Measurements from ENCODE around the gene NFYC.

NFYC gene

DNA sequence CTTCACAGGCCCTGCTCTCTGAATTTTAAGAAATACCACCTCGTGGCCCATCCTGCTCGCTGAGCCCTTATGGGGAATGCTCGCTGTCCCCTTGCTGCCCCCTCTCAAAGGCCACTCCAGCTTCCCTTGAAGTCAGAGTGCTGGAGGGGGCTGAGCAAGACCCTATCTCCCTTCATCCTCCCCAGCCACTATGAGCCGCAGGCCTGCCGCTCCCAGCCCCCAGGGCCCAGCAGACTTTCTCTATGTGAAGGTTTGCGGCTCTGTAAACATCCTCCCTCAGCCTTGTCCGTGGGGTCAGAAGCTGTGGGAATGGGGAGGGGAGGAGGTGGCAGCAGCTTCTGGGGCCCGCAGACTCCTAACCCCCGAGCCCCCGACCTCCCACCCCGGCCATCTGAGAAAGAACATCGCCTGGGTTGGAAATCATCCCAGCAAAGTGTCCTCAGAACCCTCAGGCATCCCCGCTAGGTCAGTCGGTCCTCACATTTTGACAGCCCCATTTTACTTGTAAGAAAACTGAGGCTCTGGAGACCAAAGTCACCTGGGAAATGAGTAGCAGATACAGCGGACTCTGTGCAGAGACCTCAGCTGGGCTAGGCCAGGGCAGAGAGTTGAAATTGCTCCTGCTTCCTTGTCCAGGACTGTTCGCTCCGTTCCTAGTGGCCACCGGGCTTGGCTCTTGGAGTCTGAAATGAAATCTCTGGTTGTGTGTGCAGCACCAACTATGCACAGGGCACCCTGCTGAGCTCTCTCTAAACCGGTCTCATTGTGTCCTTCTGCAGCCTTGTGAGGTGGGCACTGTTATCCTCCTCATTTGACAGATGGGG lies 96.4 kb downstream of the NFYC start:
- Histone ChIP-seq H3K9ac (ENCODE audit: low read depth in 1 of 2, low read length in 2 of 2) (no peak overlapping the region), H3K36me3 (ENCODE audit: control insufficient read depth in 1 of 2, insufficient read depth in 2 of 2, low read length in 2 of 2) (no peaks in the 10 kb centered on the region), H3K27me3 (ENCODE audit: control insufficient read depth in 1 of 2, insufficient read depth in 2 of 2, low read length in 2 of 2) (peaks cover 0 to 10% of the 10 kb centered on the region in 2 donors), H3K4me3 (ENCODE audit: low read depth in 1 of 2, low read length in 2 of 2) (no peak overlapping the region), H3K9me3 (ENCODE audit: control insufficient read depth in 1 of 2, low read length in 2 of 2) (no peaks in the 10 kb centered on the region), H3K4me1 (ENCODE audit: control insufficient read depth in 1 of 2, insufficient read depth in 2 of 2, low read length in 2 of 2) (peaks cover 4 to 9% of the 10 kb centered on the region in 2 donors), H3K27ac (ENCODE audit: low read depth, low read length) (no peak overlapping the region)

DNA sequence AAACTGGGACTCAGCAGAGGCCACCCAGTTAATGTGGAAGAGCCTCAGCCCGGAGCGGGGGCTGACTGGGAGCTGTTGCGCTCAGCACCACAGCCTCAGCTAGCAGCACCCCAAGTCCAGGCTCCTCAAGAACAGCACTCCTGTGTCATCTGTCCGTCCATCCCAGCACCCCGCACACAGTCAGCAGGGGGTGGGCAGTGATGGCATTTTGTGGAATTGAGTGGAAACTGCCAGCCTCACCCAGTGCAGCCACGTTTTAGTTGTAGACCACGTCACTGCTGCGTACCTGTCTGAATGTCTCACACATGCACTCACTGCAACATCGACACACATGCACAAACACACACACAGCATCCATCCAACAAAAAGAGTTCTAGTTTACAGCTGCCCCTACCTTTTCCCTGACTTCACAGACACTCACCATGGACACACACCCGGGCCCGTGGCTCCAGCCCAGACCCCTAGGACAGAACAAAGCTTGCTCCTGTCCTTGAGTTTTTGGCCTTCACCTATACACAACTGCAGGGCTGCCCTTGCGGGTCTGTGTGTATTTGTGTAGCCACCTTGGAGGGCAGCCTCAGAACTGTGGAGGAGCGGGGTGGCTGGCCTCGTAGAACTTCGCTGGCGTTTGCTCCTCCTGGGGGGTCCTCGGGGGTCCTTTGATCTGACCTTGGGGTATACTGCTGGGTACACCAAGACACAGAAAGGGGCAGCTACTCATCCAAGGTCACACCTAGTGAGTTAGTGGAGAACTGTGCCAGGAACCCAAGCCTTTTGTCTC lies 97.2 kb downstream of the NFYC start:
- no peak overlapping the region for H3K27ac ChIP-seq (ENCODE audit: low read depth, low read length)
- peaks cover 0 to 8% of the 10 kb centered on the region in 2 donors for H3K27me3 ChIP-seq (ENCODE audit: control insufficient read depth in 1 of 2, insufficient read depth in 2 of 2, low read length in 2 of 2)
- no peaks in the 10 kb centered on the region for H3K9me3 ChIP-seq (ENCODE audit: control insufficient read depth in 1 of 2, low read length in 2 of 2)

DNA sequence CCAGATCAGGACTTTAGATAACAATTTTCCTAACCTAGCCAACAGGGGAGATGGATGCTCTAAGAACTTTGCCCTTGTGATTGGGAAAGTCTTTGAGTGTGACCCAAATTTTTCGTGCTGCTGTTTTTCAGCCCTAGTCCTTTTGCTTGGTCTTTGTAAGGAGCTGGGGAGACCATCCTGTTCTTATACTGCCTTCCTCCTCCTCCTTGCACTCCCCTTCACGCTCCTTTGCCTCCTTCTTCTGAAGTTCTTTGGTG lies 97.8 kb downstream of the NFYC start:
- H3K4me1 ChIP-seq (ENCODE audit: control insufficient read depth in 1 of 2, insufficient read depth in 2 of 2, low read length in 2 of 2): peaks cover 0 to 5% of the 10 kb centered on the region in 2 donors
- H3K4me3 ChIP-seq (ENCODE audit: low read depth in 1 of 2, low read length in 2 of 2): no peak overlapping the region
- H3K9me3 ChIP-seq (ENCODE audit: control insufficient read depth in 1 of 2, low read length in 2 of 2): no peaks in the 10 kb centered on the region
- H3K9ac ChIP-seq (ENCODE audit: low read depth in 1 of 2, low read length in 2 of 2): no peak overlapping the region
- no peaks in the 10 kb centered on the region for H3K36me3 ChIP-seq (ENCODE audit: control insufficient read depth in 1 of 2, insufficient read depth in 2 of 2, low read length in 2 of 2)
- peaks cover 0 to 8% of the 10 kb centered on the region in 2 donors for H3K27me3 ChIP-seq (ENCODE audit: control insufficient read depth in 1 of 2, insufficient read depth in 2 of 2, low read length in 2 of 2)
- no peak overlapping the region for H3K27ac ChIP-seq (ENCODE audit: low read depth, low read length)

More for the DNA sequence above, 97.2 kb downstream of the NFYC start:
- Histone ChIP-seq H3K9ac (ENCODE audit: low read depth in 1 of 2, low read length in 2 of 2) (no peak overlapping the region), H3K4me3 (ENCODE audit: low read depth in 1 of 2, low read length in 2 of 2) (no peak overlapping the region), H3K4me1 (ENCODE audit: control insufficient read depth in 1 of 2, insufficient read depth in 2 of 2, low read length in 2 of 2) (peaks cover 0 to 6% of the 10 kb centered on the region in 2 donors), H3K36me3 (ENCODE audit: control insufficient read depth in 1 of 2, insufficient read depth in 2 of 2, low read length in 2 of 2) (no peaks in the 10 kb centered on the region)

- Histone ChIP-seq H3K36me3 (ENCODE audit: control insufficient read depth in 1 of 2, insufficient read depth in 2 of 2, low read length in 2 of 2) (no peaks in the 10 kb centered on the region), H3K9ac (ENCODE audit: low read depth in 1 of 2, low read length in 2 of 2) (no peak overlapping the region), H3K9me3 (ENCODE audit: control insufficient read depth in 1 of 2, low read length in 2 of 2) (no peaks in the 10 kb centered on the region), H3K27me3 (ENCODE audit: control insufficient read depth in 1 of 2, insufficient read depth in 2 of 2, low read length in 2 of 2) (peaks cover 0 to 3% of the 10 kb centered on the region in 2 donors), H3K4me3 (ENCODE audit: low read depth in 1 of 2, low read length in 2 of 2) (no peak overlapping the region), H3K4me1 (ENCODE audit: control insufficient read depth in 1 of 2, insufficient read depth in 2 of 2, low read length in 2 of 2) (no peaks in the 10 kb centered on the region), H3K27ac (ENCODE audit: low read depth, low read length) (no peak overlapping the region)
These were observed 98.3 kb downstream of the NFYC start for GRCh38 chr1:40789661-40790430.

DNA sequence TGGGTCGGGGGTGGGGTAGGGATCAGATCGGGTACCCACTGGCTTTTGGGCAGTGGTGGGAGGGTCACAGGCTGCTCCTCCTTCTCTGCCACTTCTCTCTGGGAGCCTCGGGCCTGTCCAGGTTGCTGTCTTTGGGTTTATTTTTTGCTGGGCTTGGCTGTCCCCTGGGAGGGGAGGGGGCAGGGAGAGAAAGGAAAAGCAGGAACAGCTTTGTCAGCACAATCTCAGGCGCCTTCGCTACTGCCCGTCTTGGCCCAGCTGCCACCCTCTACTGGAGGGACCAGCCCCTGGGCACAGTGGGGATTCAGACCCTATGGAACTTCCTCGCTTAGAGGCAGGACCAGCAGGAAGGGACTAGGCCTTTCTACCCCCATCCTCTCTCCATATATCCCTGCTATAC lies 100.5 kb downstream of the NFYC start:
- no peaks in the 10 kb centered on the region for H3K9me3 ChIP-seq (ENCODE audit: control insufficient read depth in 1 of 2, low read length in 2 of 2)

GRCh38 chr1:40793617-40794016 lies 102.1 kb downstream of the NFYC start:
- no peaks in the 10 kb centered on the region for H3K9me3 ChIP-seq (ENCODE audit: control insufficient read depth in 1 of 2, low read length in 2 of 2)
- no peak overlapping the region for H3K27ac ChIP-seq (ENCODE audit: low read depth, low read length)
- no peak overlapping the region for H3K4me3 ChIP-seq (ENCODE audit: low read depth in 1 of 2, low read length in 2 of 2)
- peaks cover 0 to 7% of the 10 kb centered on the region in 2 donors for H3K4me1 ChIP-seq (ENCODE audit: control insufficient read depth in 1 of 2, insufficient read depth in 2 of 2, low read length in 2 of 2)
- no peak overlapping the region for H3K9ac ChIP-seq (ENCODE audit: low read depth in 1 of 2, low read length in 2 of 2)
- no peaks in the 10 kb centered on the region for H3K27me3 ChIP-seq (ENCODE audit: control insufficient read depth in 1 of 2, insufficient read depth in 2 of 2, low read length in 2 of 2)
- no peaks in the 10 kb centered on the region for H3K36me3 ChIP-seq (ENCODE audit: control insufficient read depth in 1 of 2, insufficient read depth in 2 of 2, low read length in 2 of 2)

More for the DNA sequence above, 100.5 kb downstream of the NFYC start:
- H3K9ac ChIP-seq (ENCODE audit: low read depth in 1 of 2, low read length in 2 of 2): no peak overlapping the region
- no peak overlapping the region for H3K4me3 ChIP-seq (ENCODE audit: low read depth in 1 of 2, low read length in 2 of 2)
- H3K36me3 ChIP-seq (ENCODE audit: control insufficient read depth in 1 of 2, insufficient read depth in 2 of 2, low read length in 2 of 2): no peaks in the 10 kb centered on the region
- no peak overlapping the region for H3K27ac ChIP-seq (ENCODE audit: low read depth, low read length)
- H3K4me1 ChIP-seq (ENCODE audit: control insufficient read depth in 1 of 2, insufficient read depth in 2 of 2, low read length in 2 of 2): peaks cover 0 to under 1% of the 10 kb centered on the region in 2 donors
- no peaks in the 10 kb centered on the region for H3K27me3 ChIP-seq (ENCODE audit: control insufficient read depth in 1 of 2, insufficient read depth in 2 of 2, low read length in 2 of 2)

GRCh38 chr1:40794048-40794447 lies 102.5 kb downstream of the NFYC start:
- no peaks in the 10 kb centered on the region for H3K36me3 ChIP-seq (ENCODE audit: control insufficient read depth in 1 of 2, insufficient read depth in 2 of 2, low read length in 2 of 2)
- no peak overlapping the region for H3K4me3 ChIP-seq (ENCODE audit: low read depth in 1 of 2, low read length in 2 of 2)
- no peak overlapping the region for H3K27ac ChIP-seq (ENCODE audit: low read depth, low read length)
- no peaks in the 10 kb centered on the region for H3K27me3 ChIP-seq (ENCODE audit: control insufficient read depth in 1 of 2, insufficient read depth in 2 of 2, low read length in 2 of 2)
- H3K4me1 ChIP-seq (ENCODE audit: control insufficient read depth in 1 of 2, insufficient read depth in 2 of 2, low read length in 2 of 2): peaks cover 0 to 7% of the 10 kb centered on the region in 2 donors
- H3K9ac ChIP-seq (ENCODE audit: low read depth in 1 of 2, low read length in 2 of 2): no peak overlapping the region
- no peaks in the 10 kb centered on the region for H3K9me3 ChIP-seq (ENCODE audit: control insufficient read depth in 1 of 2, low read length in 2 of 2)

DNA sequence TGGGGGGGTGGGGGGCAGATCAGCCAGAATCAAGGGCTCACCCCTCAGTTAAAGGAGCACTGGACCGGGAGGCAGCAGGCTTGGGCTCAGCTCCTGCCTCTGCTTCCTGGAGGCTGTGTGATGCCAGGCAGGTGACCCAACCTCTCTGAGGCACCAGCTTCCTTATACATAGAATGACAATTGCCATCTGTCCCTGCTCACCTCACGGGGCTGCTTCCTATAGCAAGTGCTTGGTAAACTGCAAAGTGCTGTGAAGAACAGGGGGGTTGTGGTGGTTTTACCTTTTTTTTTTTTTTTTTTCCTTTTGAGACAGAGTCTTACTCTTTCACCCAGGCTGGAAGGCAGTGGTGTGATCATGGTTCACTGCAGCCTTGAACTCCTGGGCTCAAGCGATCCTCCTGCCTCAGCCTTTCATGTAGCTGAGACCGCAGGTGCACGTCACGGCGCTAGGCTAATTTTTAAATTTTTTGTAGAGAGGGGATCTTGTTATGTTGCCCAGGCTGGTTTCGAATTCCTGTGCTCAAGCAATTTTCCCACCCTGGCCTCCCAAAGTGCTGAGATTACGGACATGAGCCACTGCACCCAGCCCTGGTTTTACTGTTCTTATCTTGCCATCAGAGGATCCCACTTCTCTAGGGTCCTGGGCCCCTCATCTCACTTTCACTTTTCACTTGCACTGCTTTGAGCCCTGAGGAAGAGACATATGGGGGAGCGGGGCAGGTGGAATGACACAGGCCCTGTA lies 103.6 kb downstream of the NFYC start:
- no peaks in the 10 kb centered on the region for H3K9me3 ChIP-seq (ENCODE audit: control insufficient read depth in 1 of 2, low read length in 2 of 2)
- H3K9ac ChIP-seq (ENCODE audit: low read depth in 1 of 2, low read length in 2 of 2): no peak overlapping the region
- no peaks in the 10 kb centered on the region for H3K27me3 ChIP-seq (ENCODE audit: control insufficient read depth in 1 of 2, insufficient read depth in 2 of 2, low read length in 2 of 2)
- H3K4me3 ChIP-seq (ENCODE audit: low read depth in 1 of 2, low read length in 2 of 2): no peak overlapping the region
- peaks cover 9 to 12% of the 10 kb centered on the region in 2 donors for H3K4me1 ChIP-seq (ENCODE audit: control insufficient read depth in 1 of 2, insufficient read depth in 2 of 2, low read length in 2 of 2)
- no peaks in the 10 kb centered on the region for H3K36me3 ChIP-seq (ENCODE audit: control insufficient read depth in 1 of 2, insufficient read depth in 2 of 2, low read length in 2 of 2)
- no peak overlapping the region for H3K27ac ChIP-seq (ENCODE audit: low read depth, low read length)

DNA sequence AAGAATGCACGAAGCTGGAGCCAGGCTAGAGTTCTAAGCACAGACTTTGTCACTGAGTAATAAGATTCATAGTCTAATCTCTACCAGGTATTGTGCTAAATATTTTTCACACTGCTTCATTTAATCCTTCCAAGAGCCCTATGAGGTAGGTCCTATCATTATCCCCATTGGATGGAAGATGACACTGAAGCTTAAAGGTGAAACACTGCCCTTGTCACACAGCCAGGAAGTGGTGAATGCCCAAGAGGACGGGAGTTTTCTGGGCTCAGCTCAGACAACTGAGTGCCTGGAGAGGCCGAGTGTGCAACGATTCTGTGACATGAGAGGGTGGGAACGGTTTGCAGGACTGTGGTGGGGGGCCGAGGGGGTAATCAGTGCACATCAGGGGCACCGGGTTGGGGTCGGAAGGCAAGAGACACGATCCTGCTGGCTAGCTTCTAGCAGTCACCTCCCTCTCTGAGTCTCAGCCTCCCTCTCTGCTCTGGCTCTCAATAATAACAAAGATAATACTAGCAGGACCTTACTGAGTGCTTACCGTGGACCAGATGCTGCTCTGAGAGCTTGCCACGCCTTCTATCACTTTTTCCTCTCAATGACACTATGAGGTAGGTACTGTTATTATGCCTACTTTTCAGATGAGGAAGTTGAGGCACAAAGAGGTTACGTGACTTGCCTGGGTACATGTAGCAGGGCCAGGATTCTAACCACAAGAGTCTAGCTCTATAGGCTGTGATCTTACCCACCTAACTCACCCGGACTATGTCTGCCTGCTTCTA lies 104.5 kb downstream of the NFYC start:
- H3K4me1 ChIP-seq (ENCODE audit: control insufficient read depth in 1 of 2, insufficient read depth in 2 of 2, low read length in 2 of 2): peaks cover 13% of the 10 kb centered on the region in 2 donors
- no peaks in the 10 kb centered on the region for H3K27me3 ChIP-seq (ENCODE audit: control insufficient read depth in 1 of 2, insufficient read depth in 2 of 2, low read length in 2 of 2)
- no peaks in the 10 kb centered on the region for H3K36me3 ChIP-seq (ENCODE audit: control insufficient read depth in 1 of 2, insufficient read depth in 2 of 2, low read length in 2 of 2)
- no peaks in the 10 kb centered on the region for H3K9me3 ChIP-seq (ENCODE audit: control insufficient read depth in 1 of 2, low read length in 2 of 2)
- H3K27ac ChIP-seq (ENCODE audit: low read depth, low read length): no peak overlapping the region
- no peak overlapping the region for H3K9ac ChIP-seq (ENCODE audit: low read depth in 1 of 2, low read length in 2 of 2)
- H3K4me3 ChIP-seq (ENCODE audit: low read depth in 1 of 2, low read length in 2 of 2): no peak overlapping the region
